Measurements from ENCODE around the gene STAB1. TPM values are rescaled to one million over a fixed set of nuclear protein-coding genes. Genes with fewer than 3 reads are reported as not detected.

The STAB1 gene
- total RNA-seq, 2 experiments from 2014 or later: 0.09 to 0.14 TPM

GRCh38 chr3:52512727-52513126 lies 17.6 kb downstream of the STAB1 start:
- H3K36me3 Mint-ChIP-seq (ENCODE audit: low read depth): no peaks in the 10 kb centered on the region
- no peaks in the 10 kb centered on the region for H3K27me3 Mint-ChIP-seq
- POLR2A ChIA-PET: no interaction called here
- DNase-seq: no peak
- no peaks in the 10 kb centered on the region for H3K4me1 Mint-ChIP-seq
- no peak overlapping the region for H3K27ac Mint-ChIP-seq
- CTCF ChIA-PET: no interaction called here
- no peaks in the 10 kb centered on the region for H3K9me3 Mint-ChIP-seq (ENCODE audit: low read depth)
- H3K4me3 Mint-ChIP-seq: no peak overlapping the region
- no peak for ATAC-seq
- intact Hi-C loops (cut with DNase I, micrococcal nuclease): no loop called here

- no peak overlapping the region for H3K27ac Mint-ChIP-seq
- no peak for DNase-seq
- CTCF ChIA-PET: no interaction called here
Measured at GRCh38 chr3:52513281-52513680, 18.1 kb downstream of the STAB1 start.

DNA sequence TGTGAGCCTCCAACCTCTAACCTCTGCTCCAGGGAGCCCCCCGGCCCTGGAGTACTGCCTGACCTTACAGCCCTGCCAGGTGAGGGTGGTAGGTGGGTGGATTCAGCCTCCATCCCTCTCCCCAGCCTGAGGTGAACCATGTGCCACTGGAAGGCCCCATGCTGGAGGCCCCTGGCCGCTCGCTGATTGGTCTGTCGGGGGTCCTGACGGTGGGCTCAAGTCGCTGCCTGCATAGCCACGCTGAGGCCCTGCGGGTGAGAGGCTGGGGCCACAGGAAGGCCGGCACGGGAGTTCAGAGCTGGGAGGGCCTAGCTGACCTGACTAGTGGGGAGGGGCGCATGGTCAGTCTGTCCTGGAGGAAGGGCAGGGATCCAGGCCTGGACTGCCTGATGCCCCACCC lies 19.4 kb downstream of the STAB1 start:
- Mint-ChIP-seq H3K9me3 (ENCODE audit: low read depth) (no peaks in the 10 kb centered on the region), H3K4me3 (no peak overlapping the region), H3K4me1 (no peaks in the 10 kb centered on the region), H3K36me3 (ENCODE audit: low read depth) (no peaks in the 10 kb centered on the region), H3K27me3 (no peaks in the 10 kb centered on the region), H3K27ac (no peak overlapping the region)
- ATAC-seq (no peak), DNase-seq (no peak)
- ChIA-PET CTCF (interaction anchor here (0.6 kb wide), 1 partner anchor 20 kb away, joined by 3 read pairs; the partner anchor contains the start of gene STAB1), POLR2A (no interaction called here)
- intact Hi-C loops (cut with DNase I, micrococcal nuclease): no loop called here

More at GRCh38 chr3:52513281-52513680, 18.1 kb downstream of the STAB1 start:
- POLR2A ChIA-PET: no interaction called here
- Mint-ChIP-seq H3K36me3 (ENCODE audit: low read depth) (no peaks in the 10 kb centered on the region), H3K4me1 (no peaks in the 10 kb centered on the region), H3K27me3 (no peaks in the 10 kb centered on the region), H3K9me3 (ENCODE audit: low read depth) (no peaks in the 10 kb centered on the region), H3K4me3 (no peak overlapping the region)
- intact Hi-C loops (cut with DNase I, micrococcal nuclease): no loop called here
- no peak for ATAC-seq

- no peaks in the 10 kb centered on the region for H3K36me3 Mint-ChIP-seq (ENCODE audit: low read depth)
- intact Hi-C loops (cut with DNase I, micrococcal nuclease): no loop called here
- no peak overlapping the region for H3K27ac Mint-ChIP-seq
- DNase-seq: no peak
- ChIA-PET POLR2A (no interaction called here), CTCF (interaction anchor here (0.6 kb wide), 1 partner anchor 20 kb away, joined by 3 read pairs; the partner anchor contains the start of gene STAB1)
- H3K4me1 Mint-ChIP-seq: no peaks in the 10 kb centered on the region
- ATAC-seq: no peak
- no peaks in the 10 kb centered on the region for H3K9me3 Mint-ChIP-seq (ENCODE audit: low read depth)
- no peak overlapping the region for H3K4me3 Mint-ChIP-seq
- no peaks in the 10 kb centered on the region for H3K27me3 Mint-ChIP-seq
Measured at GRCh38 chr3:52515192-52515591, 20.1 kb downstream of the STAB1 start.

DNA sequence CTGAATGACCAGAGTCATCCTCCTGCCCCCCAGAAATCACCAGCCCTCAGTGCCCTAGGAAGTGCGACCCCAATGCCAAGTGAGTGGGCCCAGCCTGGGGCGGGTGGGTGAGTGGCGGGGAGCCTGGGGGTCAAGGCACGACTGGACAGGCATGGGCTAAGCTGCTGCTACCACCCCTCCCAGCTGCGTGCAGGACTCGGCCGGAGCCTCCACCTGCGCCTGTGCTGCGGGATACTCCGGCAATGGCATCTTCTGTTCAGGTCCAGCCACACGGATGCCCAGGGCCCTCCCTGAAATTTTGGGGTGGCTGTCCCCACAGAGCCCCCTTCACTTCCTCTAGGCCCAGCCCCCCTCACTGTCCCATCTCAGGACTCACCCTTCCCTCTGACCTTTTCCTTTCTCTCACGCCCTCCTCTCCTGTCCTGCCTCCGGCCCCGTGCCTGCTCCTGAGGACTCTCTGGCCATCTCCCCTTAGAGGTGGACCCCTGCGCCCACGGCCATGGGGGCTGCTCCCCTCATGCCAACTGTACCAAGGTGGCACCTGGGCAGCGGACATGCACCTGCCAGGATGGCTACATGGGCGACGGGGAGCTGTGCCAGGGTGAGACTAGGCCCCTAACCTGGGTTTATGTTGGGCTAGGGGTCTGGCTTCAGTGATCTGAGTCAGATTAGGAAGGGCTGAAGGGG lies 21.5 kb downstream of the STAB1 start:
- Mint-ChIP-seq H3K4me3 (no peak overlapping the region), H3K9me3 (ENCODE audit: low read depth) (no peaks in the 10 kb centered on the region), H3K27ac (no peak overlapping the region), H3K36me3 (ENCODE audit: low read depth) (no peaks in the 10 kb centered on the region), H3K27me3 (no peaks in the 10 kb centered on the region), H3K4me1 (no peaks in the 10 kb centered on the region)
- CTCF ChIA-PET: no interaction called here
- POLR2A ChIA-PET: interaction anchor here (0.6 kb wide), 1 partner anchor 69 kb away, joined by 3 read pairs; no protein-coding TSS in a partner anchor
- intact Hi-C loops (cut with DNase I, micrococcal nuclease): no loop called here
- DNase-seq: no peak
- no peak for ATAC-seq

- no peak overlapping the region for H3K4me3 Mint-ChIP-seq
- H3K36me3 Mint-ChIP-seq (ENCODE audit: low read depth): no peaks in the 10 kb centered on the region
- DNase-seq: no peak
- POLR2A ChIA-PET: no interaction called here
- no peaks in the 10 kb centered on the region for H3K4me1 Mint-ChIP-seq
- no peak for ATAC-seq
- intact Hi-C loops (cut with DNase I, micrococcal nuclease): no loop called here
- H3K27ac Mint-ChIP-seq: no peak overlapping the region
- CTCF ChIA-PET: no interaction called here
- H3K27me3 Mint-ChIP-seq: no peaks in the 10 kb centered on the region
- H3K9me3 Mint-ChIP-seq (ENCODE audit: low read depth): no peaks in the 10 kb centered on the region
Measured at GRCh38 chr3:52517796-52518722, 22.9 kb downstream of the STAB1 start.

GRCh38 chr3:52518723-52519444 lies 23.7 kb downstream of the STAB1 start:
- CTCF ChIA-PET: no interaction called here
- Mint-ChIP-seq H3K4me3 (no peak overlapping the region), H3K36me3 (ENCODE audit: low read depth) (no peaks in the 10 kb centered on the region)

DNA sequence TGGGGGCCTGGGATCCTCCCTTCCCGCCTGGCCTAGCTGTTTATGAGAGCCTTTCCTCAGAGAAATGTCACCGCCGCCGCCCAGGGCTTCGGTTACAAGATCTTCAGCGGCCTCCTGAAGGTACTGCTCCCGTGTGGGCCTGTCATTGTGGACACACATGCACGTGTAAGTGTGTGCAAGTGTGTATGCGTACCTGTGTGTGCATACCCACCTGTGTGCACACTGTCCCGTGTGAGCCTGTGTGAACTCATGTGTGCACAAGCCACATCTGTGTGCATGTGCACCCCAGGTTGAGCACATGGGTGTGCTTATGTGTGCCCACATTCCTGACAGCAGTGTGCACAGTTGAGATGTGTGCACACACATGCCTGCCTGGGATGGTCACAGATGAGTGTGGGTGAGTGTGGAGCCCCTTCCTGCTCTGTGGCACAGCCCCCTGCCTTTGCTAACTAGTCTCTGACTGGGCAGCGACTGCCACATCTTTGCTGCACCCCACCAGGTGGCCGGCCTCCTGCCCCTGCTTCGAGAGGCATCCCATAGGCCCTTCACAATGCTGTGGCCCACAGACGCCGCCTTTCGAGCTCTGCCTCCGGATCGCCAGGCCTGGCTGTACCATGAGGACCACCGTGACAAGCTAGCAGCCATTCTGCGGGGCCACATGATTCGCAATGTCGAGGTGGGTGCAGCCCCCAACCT lies 24.5 kb downstream of the STAB1 start:
- ChIA-PET CTCF (interaction anchor here (0.9 kb wide), 1 partner anchor 326 kb away, joined by 5 read pairs; no protein-coding TSS in a partner anchor), POLR2A (no interaction called here)
- H3K4me3 Mint-ChIP-seq: no peak overlapping the region
- ATAC-seq: no peak
- no peaks in the 10 kb centered on the region for H3K4me1 Mint-ChIP-seq
- H3K27me3 Mint-ChIP-seq: no peaks in the 10 kb centered on the region
- intact Hi-C loops (cut with DNase I, micrococcal nuclease): no loop called here
- H3K9me3 Mint-ChIP-seq (ENCODE audit: low read depth): no peaks in the 10 kb centered on the region
- no peak for DNase-seq
- no peak overlapping the region for H3K27ac Mint-ChIP-seq
- peaks cover 4% of the 10 kb centered on the region for H3K36me3 Mint-ChIP-seq (ENCODE audit: low read depth)

More at GRCh38 chr3:52518723-52519444, 23.7 kb downstream of the STAB1 start:
- ATAC-seq (no peak), DNase-seq (no peak)
- Mint-ChIP-seq H3K9me3 (ENCODE audit: low read depth) (no peaks in the 10 kb centered on the region), H3K27me3 (no peaks in the 10 kb centered on the region), H3K4me1 (no peaks in the 10 kb centered on the region), H3K27ac (no peak overlapping the region)
- intact Hi-C loops (cut with DNase I, micrococcal nuclease): no loop called here
- POLR2A ChIA-PET: no interaction called here

DNA sequence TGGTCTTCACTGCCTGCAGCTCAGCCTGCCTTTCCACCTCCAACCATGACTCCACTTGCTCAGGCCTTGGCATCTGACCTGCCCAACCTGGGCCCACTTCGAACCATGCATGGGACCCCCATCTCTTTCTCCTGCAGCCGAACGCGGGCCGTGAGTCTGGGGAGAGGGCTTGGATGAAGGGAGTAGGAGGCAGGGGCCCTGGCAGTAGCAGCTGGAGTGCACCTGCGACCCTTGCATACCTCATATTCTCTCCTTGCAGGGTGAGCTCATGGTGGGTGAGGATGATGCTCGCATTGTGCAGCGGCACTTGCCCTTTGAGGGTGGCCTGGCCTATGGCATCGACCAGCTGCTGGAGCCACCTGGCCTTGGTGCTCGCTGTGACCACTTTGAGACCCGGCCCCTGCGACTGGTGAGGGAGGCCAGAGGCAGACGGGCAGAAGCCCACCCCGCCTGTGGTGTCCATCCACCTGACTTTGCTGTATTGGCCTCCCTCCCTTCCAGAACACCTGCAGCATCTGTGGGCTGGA lies 25.1 kb downstream of the STAB1 start:
- Mint-ChIP-seq H3K27ac (no peak overlapping the region), H3K9me3 (ENCODE audit: low read depth) (no peaks in the 10 kb centered on the region), H3K4me3 (no peak overlapping the region), H3K36me3 (ENCODE audit: low read depth) (peaks cover 4% of the 10 kb centered on the region), H3K27me3 (no peaks in the 10 kb centered on the region), H3K4me1 (no peaks in the 10 kb centered on the region)
- ChIA-PET POLR2A (no interaction called here), CTCF (interaction anchor here (0.9 kb wide), 1 partner anchor 327 kb away, joined by 5 read pairs; no protein-coding TSS in a partner anchor)
- intact Hi-C loops (cut with DNase I, micrococcal nuclease): no loop called here
- no peak for DNase-seq
- ATAC-seq: no peak

DNA sequence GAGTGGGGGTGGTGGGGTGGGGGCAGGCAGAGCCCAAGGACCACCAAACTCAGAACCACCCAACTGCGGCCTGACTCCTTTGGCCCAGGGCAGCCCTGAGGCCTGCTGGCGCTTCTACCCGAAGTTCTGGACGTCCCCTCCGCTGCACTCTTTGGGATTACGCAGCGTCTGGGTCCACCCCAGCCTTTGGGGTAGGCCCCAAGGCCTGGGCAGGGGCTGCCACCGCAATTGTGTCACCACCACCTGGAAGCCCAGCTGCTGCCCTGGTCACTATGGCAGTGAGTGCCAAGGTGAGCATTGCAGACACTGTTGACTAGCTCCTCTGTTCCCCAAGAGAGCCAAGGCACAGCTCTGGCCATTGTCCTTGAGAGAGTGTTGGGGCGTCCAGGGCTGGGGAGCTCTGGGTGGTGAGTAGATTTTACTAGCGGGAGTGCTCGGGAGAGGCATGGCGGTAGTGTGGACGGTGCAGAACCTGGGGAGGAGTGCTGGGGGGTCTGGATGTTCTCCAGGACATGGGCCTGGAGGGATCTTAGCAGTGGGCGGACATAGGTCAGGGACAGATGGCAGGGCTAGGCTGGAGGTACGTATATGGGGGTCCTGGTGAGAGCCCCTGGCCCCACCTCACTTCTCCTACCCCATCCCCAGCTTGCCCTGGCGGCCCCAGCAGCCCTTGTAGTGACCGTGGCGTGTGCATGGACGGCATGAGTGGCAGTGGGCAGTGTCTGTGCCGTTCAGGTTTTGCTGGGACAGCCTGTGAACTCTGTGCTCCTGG lies 25.8 kb downstream of the STAB1 start:
- Mint-ChIP-seq H3K27me3 (no peaks in the 10 kb centered on the region), H3K36me3 (ENCODE audit: low read depth) (peaks cover 4% of the 10 kb centered on the region), H3K4me3 (no peak overlapping the region), H3K4me1 (no peaks in the 10 kb centered on the region), H3K27ac (no peak overlapping the region), H3K9me3 (ENCODE audit: low read depth) (no peaks in the 10 kb centered on the region)
- ChIA-PET POLR2A (no interaction called here), CTCF (interaction anchor here (0.9 kb wide), 1 partner anchor 327 kb away, joined by 5 read pairs; no protein-coding TSS in a partner anchor)
- intact Hi-C loops (cut with DNase I, micrococcal nuclease): no loop called here
- no peak for DNase-seq
- no peak for ATAC-seq
